Neural crest cell (in vitro differentiated cells): ENCODE measurements around the gene MTMR3. TPM values are rescaled to one million over a fixed set of nuclear protein-coding genes. Genes with fewer than 3 reads are reported as not detected.

Source experiments
- DNase-seq: peaks from one replicate; pipeline ENCODE4 v3.0.0; 2021; ENCODE audit warnings: low read depth, mixed read lengths, low spot score
- H3K27ac Mint-ChIP-seq: one replicate; pipeline ENCODE4 v1.8.0; 2021; ENCODE audit warnings: mild to moderate bottlenecking, mixed read lengths; ENCODE audit not compliant: unreplicated experiment
- H3K27me3 Mint-ChIP-seq: 2 replicates; pipeline ENCODE4 v1.8.0; 2021; ENCODE audit warnings: low read depth, mild to moderate bottlenecking, mixed read lengths
- H3K36me3 Mint-ChIP-seq: 2 replicates; pipeline ENCODE4 v1.8.0; 2021; ENCODE audit warnings: low read depth, mild to moderate bottlenecking, mixed read lengths
- H3K4me1 Mint-ChIP-seq: 2 replicates; pipeline ENCODE4 v1.8.0; 2021; ENCODE audit warnings: mixed read lengths
- H3K4me3 Mint-ChIP-seq: one replicate; pipeline ENCODE4 v1.8.0; 2021; ENCODE audit warnings: mild to moderate bottlenecking, mixed read lengths
- H3K9me3 Mint-ChIP-seq: 2 replicates; pipeline ENCODE4 v1.8.0; 2021; ENCODE audit warnings: mixed read lengths
- CTCF ChIP-seq: fragments of 200-600 bp; sonication (generic); conservative IDR thresholded peaks from 2 replicates; pipeline ENCODE4 v1.5.0; 2021; ENCODE audit warnings: antibody characterized with exemption, mild to moderate bottlenecking
- total RNA-seq: library from RNA; stranded (reverse); gene quantifications from 2 replicates; pipeline ENCODE4 v1.2.1, GENCODE V29; 2021

Gene MTMR3
- total RNA-seq, 1 donor from 2014 or later: 35.3 TPM

- DNase-seq: no peak
- no peaks in the 10 kb centered on the region for H3K9me3 Mint-ChIP-seq
- peaks cover 28% of the 10 kb centered on the region for H3K4me1 Mint-ChIP-seq
- no peak overlapping the region for H3K27ac Mint-ChIP-seq
- H3K4me3 Mint-ChIP-seq: no peak overlapping the region
- no peaks in the 10 kb centered on the region for H3K27me3 Mint-ChIP-seq
- no peaks in the 10 kb centered on the region for H3K36me3 Mint-ChIP-seq
- no peak for TF ChIP-seq CTCF
These were observed 164.4 kb downstream of the MTMR3 start for GRCh38 chr22:30047364-30047738.

GRCh38 chr22:30048681-30049080, 165.7 kb downstream of the MTMR3 start:
- DNase-seq: no peak
- Mint-ChIP-seq H3K27me3 (no peaks in the 10 kb centered on the region), H3K4me1 (peaks cover 21% of the 10 kb centered on the region), H3K9me3 (no peaks in the 10 kb centered on the region), H3K36me3 (no peaks in the 10 kb centered on the region), H3K27ac (no peak overlapping the region), H3K4me3 (no peak overlapping the region)
- TF ChIP-seq CTCF: no peak

- Mint-ChIP-seq H3K27ac (no peak overlapping the region), H3K4me3 (no peak overlapping the region), H3K4me1 (no peaks in the 10 kb centered on the region), H3K27me3 (peaks cover 2% of the 10 kb centered on the region), H3K9me3 (peaks cover 12% of the 10 kb centered on the region), H3K36me3 (peaks cover 6% of the 10 kb centered on the region)
- no peak for TF ChIP-seq CTCF
- no peak for DNase-seq
These were observed 171.2 kb downstream of the MTMR3 start for GRCh38 chr22:30054067-30054763.

GRCh38 chr22:30054764-30055069, 171.7 kb downstream of the MTMR3 start:
- Mint-ChIP-seq H3K4me3 (no peak overlapping the region), H3K27ac (no peak overlapping the region), H3K4me1 (no peaks in the 10 kb centered on the region), H3K9me3 (peaks cover 12% of the 10 kb centered on the region), H3K27me3 (peaks cover 2% of the 10 kb centered on the region), H3K36me3 (peaks cover 9% of the 10 kb centered on the region)
- TF ChIP-seq CTCF: no peak
- no peak for DNase-seq

- H3K9me3 Mint-ChIP-seq: peaks cover 14% of the 10 kb centered on the region
- no peak for TF ChIP-seq CTCF
- H3K27me3 Mint-ChIP-seq: peaks cover 2% of the 10 kb centered on the region
- peaks cover 9% of the 10 kb centered on the region for H3K36me3 Mint-ChIP-seq
- no peaks in the 10 kb centered on the region for H3K4me1 Mint-ChIP-seq
- DNase-seq: no peak
- H3K27ac Mint-ChIP-seq: no peak overlapping the region
- no peak overlapping the region for H3K4me3 Mint-ChIP-seq
These were observed 173.0 kb downstream of the MTMR3 start for GRCh38 chr22:30056015-30056414.
